Smooth muscle cell (in vitro differentiated cells): ENCODE data around the gene TRAF3. TPM values are rescaled to one million over a fixed set of nuclear protein-coding genes. Genes with fewer than 3 reads are reported as not detected.
"Not testable (repeated sequence)": the region's sequence is repeated elsewhere in the genome, so short reads cannot be mapped to it uniquely, and the experiment has no call there.

Experiments used
- DNase-seq: peaks from one replicate; lab custom pipeline; 2025; ENCODE audit not compliant: unreplicated experiment; lab: John Stamatoyannopoulos, UW
- H2AFZ ChIP-seq: fragments of 200-600 bp; sonication (generic); 2 replicates; pipeline ENCODE4 v1.6.0; 2016; ENCODE audit warnings: antibody characterized with exemption, low read depth, mild to moderate bottlenecking
- H3F3A ChIP-seq: fragments of 200-600 bp; sonication (generic); 2 replicates; pipeline ENCODE4 v1.6.0; 2017; ENCODE audit warnings: antibody characterized with exemption, low read depth
- H3K27ac ChIP-seq: fragments of 200-600 bp; sonication (generic); 2 replicates; pipeline ENCODE4 v1.5.1; 2016; ENCODE audit warnings: low read depth, mild to moderate bottlenecking
- H3K27me3 ChIP-seq: fragments of 200-600 bp; sonication (generic); 2 replicates; pipeline ENCODE4 v1.6.1; 2016; ENCODE audit warnings: low read depth, mild to moderate bottlenecking
- H3K36me3 ChIP-seq: fragments of 200-600 bp; sonication (generic); 2 replicates; pipeline ENCODE4 v1.5.1; 2016; ENCODE audit warnings: low read depth
- H3K4me1 ChIP-seq: fragments of 200-600 bp; sonication (generic); 2 replicates; pipeline ENCODE4 v1.5.1; 2016; ENCODE audit warnings: low read depth
- H3K4me2 ChIP-seq: fragments of 200-600 bp; sonication (generic); 2 replicates; pipeline ENCODE4 v1.6.0; 2016; ENCODE audit warnings: mild to moderate bottlenecking
- H3K4me3 ChIP-seq: fragments of 200-600 bp; sonication (generic); 2 replicates; pipeline ENCODE4 v1.5.1; 2016; ENCODE audit warnings: mild to moderate bottlenecking
- H3K79me2 ChIP-seq: fragments of 200-600 bp; sonication (generic); 2 replicates; pipeline ENCODE4 v1.6.0; 2016; ENCODE audit warnings: low read depth, mild to moderate bottlenecking
- H3K9ac ChIP-seq: fragments of 200-600 bp; sonication (generic); 2 replicates; pipeline ENCODE4 v1.6.0; 2016; ENCODE audit warnings: low read depth
- H3K9me3 ChIP-seq: fragments of 200-600 bp; sonication (generic); replicated peaks from 2 replicates; pipeline ENCODE4 v1.5.1; 2016; ENCODE audit warnings: low read depth
- H4K20me1 ChIP-seq: fragments of 200-600 bp; sonication (generic); 2 replicates; pipeline ENCODE4 v1.6.0; 2016; ENCODE audit warnings: low read depth
- CTCF ChIP-seq: fragments of 200-600 bp; sonication (generic); IDR thresholded peaks from 2 replicates; pipeline ENCODE4 v1.5.1; 2017; ENCODE audit warnings: borderline replicate concordance, mild to moderate bottlenecking, antibody characterized with exemption; ENCODE audit not compliant: insufficient read depth, poor library complexity, severe bottlenecking
- WGBS: methylation state at CpG from one replicate; pipeline ENCODE4 v1.1.7; 2016; ENCODE audit warnings: low lambda C conversion rate; 5-methylcytosine and 5-hydroxymethylcytosine counted together
- polyA plus RNA-seq: library from polyadenylated mRNA; unstranded; fragments of >200 nt; fragmentation: Nextera tagmentation; extraction: Ambion mirVana; gene quantifications from 2 replicates; pipeline ENCODE4 v1.2.1, GENCODE V29; 2016
- total RNA-seq: library from RNA; depleted of rRNA; stranded (reverse); fragments of >200 nt; gene quantifications from 2 replicates; pipeline ENCODE4 v1.2.3, GENCODE V29; 2014

Gene TRAF3
- total and polyA plus RNA-seq, 2 experiments from 2014 or later = 9.4 to 24.6 TPM

- H2AFZ ChIP-seq = no peak overlapping the region
- no peak overlapping the region for H3K4me3 ChIP-seq
- 97% methylated on average over 5 of the region's 5 CpGs for WGBS
- H3K27me3 ChIP-seq = no peaks in the 10 kb centered on the region
- peaks cover 17% of the 10 kb centered on the region for H3K36me3 ChIP-seq
- H3K79me2 ChIP-seq = no peaks in the 10 kb centered on the region
- H3K9ac ChIP-seq = no peak overlapping the region
- H3F3A ChIP-seq = no peaks in the 10 kb centered on the region
- H3K4me2 ChIP-seq = no peak overlapping the region
- H3K4me1 ChIP-seq = no peaks in the 10 kb centered on the region
- no peak overlapping the region for H3K27ac ChIP-seq
- TF ChIP-seq CTCF = no peak
- H4K20me1 ChIP-seq = peaks cover 32% of the 10 kb centered on the region
- no peaks in the 10 kb centered on the region for H3K9me3 ChIP-seq
- DNase-seq = no peak
Observed at GRCh38 chr14:102872020-102872419, 94.8 kb downstream of the TRAF3 start.

- Histone ChIP-seq H3K27ac (no peak overlapping the region), H4K20me1 (peaks cover 22% of the 10 kb centered on the region), H3K4me3 (no peak overlapping the region), H3K27me3 (no peaks in the 10 kb centered on the region), H3K4me2 (no peak overlapping the region), H3F3A (no peaks in the 10 kb centered on the region), H2AFZ (no peak overlapping the region), H3K36me3 (peaks cover 19% of the 10 kb centered on the region), H3K4me1 (no peaks in the 10 kb centered on the region), H3K9me3 (no peaks in the 10 kb centered on the region), H3K9ac (no peak overlapping the region), H3K79me2 (no peaks in the 10 kb centered on the region)
- 97% methylated on average over 7 of the region's 7 CpGs for whole genome bisulfite sequencing
- no peak for TF ChIP-seq CTCF
- no peak for DNase-seq
Observed at GRCh38 chr14:102873131-102873530, 95.9 kb downstream of the TRAF3 start.

- no peak for TF ChIP-seq CTCF
- 86% methylated on average over 7 of the region's 7 CpGs for WGBS
- no peak for DNase-seq
Observed at GRCh38 chr14:102873546-102874061, 96.4 kb downstream of the TRAF3 start.

GRCh38 chr14:102875652-102876051, 98.4 kb downstream of the TRAF3 start:
- no peak overlapping the region for H2AFZ ChIP-seq
- H3F3A ChIP-seq = no peaks in the 10 kb centered on the region
- H3K4me1 ChIP-seq = no peaks in the 10 kb centered on the region
- no peak overlapping the region for H3K9ac ChIP-seq
- H3K4me3 ChIP-seq = no peak overlapping the region
- H3K27me3 ChIP-seq = no peaks in the 10 kb centered on the region
- 95% methylated on average over 2 of the region's 2 CpGs for WGBS
- peaks cover 19% of the 10 kb centered on the region for H3K36me3 ChIP-seq
- no peaks in the 10 kb centered on the region for H3K9me3 ChIP-seq
- no peaks in the 10 kb centered on the region for H3K79me2 ChIP-seq
- no peak overlapping the region for H3K27ac ChIP-seq
- peaks cover 15% of the 10 kb centered on the region for H4K20me1 ChIP-seq
- no peak for TF ChIP-seq CTCF
- DNase-seq = no peak
- no peak overlapping the region for H3K4me2 ChIP-seq

More at GRCh38 chr14:102873546-102874061, 96.4 kb downstream of the TRAF3 start:
- Histone ChIP-seq H3K27me3 (no peaks in the 10 kb centered on the region), H4K20me1 (peaks cover 20% of the 10 kb centered on the region), H3K27ac (no peak overlapping the region), H3K79me2 (no peaks in the 10 kb centered on the region), H3F3A (no peaks in the 10 kb centered on the region), H3K9me3 (no peaks in the 10 kb centered on the region), H3K36me3 (peaks cover 19% of the 10 kb centered on the region), H2AFZ (no peak overlapping the region), H3K4me3 (no peak overlapping the region), H3K9ac (no peak overlapping the region), H3K4me2 (no peak overlapping the region), H3K4me1 (no peaks in the 10 kb centered on the region)

- H2AFZ ChIP-seq, H4K20me1 ChIP-seq, H3K27me3 ChIP-seq, H3K9me3 ChIP-seq, DNase-seq, H3K4me1 ChIP-seq, H3F3A ChIP-seq, H3K79me2 ChIP-seq, H3K4me2 ChIP-seq, H3K4me3 ChIP-seq, H3K9ac ChIP-seq, H3K27ac ChIP-seq: not testable (repeated sequence)
- H3K36me3 ChIP-seq = peaks cover 13% of the 10 kb centered on the region
- 96% methylated on average over 10 of the region's 10 CpGs for WGBS
Observed at GRCh38 chr14:102877511-102877910, 100.3 kb downstream of the TRAF3 start.
